Measurements from ENCODE around the gene BANP.
"Not testable (repeated sequence)": the region's sequence is repeated elsewhere in the genome, so short reads cannot be mapped to it uniquely, and the experiment has no call there.

The BANP gene

DNA sequence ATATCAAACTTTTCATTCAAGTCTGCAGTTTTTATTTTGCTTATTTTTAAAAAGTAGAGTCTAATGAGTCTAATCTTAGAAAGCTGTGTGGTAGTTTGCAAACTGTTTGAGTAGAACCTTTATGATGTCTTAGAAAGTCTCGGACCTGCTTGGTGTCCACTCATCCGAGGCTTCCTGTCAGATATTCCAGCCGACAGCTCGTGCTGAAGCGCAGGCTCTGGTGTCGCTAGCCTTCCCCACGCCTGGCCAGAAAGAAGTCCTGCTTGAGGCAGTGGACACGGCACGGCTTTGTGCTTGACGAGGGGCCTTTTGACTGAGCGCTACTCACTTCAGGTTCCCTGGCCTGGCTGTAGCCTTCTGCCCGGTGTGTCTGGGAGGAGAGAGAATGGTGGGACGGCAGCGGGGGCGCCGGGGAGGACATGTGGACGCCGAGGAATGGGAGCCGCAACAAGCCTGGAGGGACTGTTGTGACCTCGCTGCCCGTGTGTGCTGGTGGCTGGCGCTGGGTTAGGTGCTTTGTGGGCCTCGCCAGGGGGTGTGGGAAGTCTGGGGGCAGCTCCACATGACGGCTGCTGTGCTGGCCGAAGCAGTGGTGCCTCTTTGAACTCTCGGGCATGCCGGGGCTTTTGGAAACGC lies 33.5 kb downstream of the BANP start:
- no peak for DNase-seq (ENCODE audit: extremely low read depth, low read depth)
- no peak for TF ChIP-seq CTCF (IDR thresholded peaks at IDR 0.05; ENCODE audit: low read depth, low read length, missing control alignments)
- H3K4me3 ChIP-seq (replicated peaks; ENCODE audit: low read depth, low read length): no peak overlapping the region

GRCh38 chr16:87985493-87985892 lies 34.3 kb downstream of the BANP start:
- H3K4me3 ChIP-seq (replicated peaks; ENCODE audit: low read depth, low read length); DNase-seq (ENCODE audit: extremely low read depth, low read depth): not testable (repeated sequence)

DNA sequence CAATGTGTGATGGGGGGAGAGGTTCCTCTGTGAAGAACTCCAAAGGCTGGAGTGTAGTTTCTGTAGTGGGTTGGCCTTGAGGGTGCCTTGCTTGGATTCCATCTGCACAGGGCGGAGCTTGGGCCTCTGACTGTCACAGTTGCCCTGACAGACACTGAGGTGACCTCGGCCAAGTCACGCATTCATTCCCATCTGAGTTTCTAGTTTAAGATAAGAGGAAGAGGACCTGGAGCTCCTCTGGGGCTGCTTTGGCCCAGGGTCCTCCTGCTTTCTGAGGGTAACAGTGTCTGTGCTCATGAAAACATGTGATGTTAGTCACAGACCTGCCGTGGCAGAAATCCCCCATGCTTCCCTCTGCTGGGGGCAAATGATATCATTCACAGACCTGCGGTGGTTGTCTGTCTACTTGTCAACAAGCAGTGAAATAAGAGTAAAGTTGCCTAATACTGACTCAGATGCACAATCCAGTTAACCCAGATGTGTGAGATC lies 35.2 kb downstream of the BANP start:
- H3K4me3 ChIP-seq (replicated peaks; ENCODE audit: low read depth, low read length); DNase-seq (ENCODE audit: extremely low read depth, low read depth): not testable (repeated sequence)

GRCh38 chr16:87988596-87988995 lies 37.4 kb downstream of the BANP start:
- H3K4me3 ChIP-seq (replicated peaks; ENCODE audit: low read depth, low read length); DNase-seq (ENCODE audit: extremely low read depth, low read depth): not testable (repeated sequence)

DNA sequence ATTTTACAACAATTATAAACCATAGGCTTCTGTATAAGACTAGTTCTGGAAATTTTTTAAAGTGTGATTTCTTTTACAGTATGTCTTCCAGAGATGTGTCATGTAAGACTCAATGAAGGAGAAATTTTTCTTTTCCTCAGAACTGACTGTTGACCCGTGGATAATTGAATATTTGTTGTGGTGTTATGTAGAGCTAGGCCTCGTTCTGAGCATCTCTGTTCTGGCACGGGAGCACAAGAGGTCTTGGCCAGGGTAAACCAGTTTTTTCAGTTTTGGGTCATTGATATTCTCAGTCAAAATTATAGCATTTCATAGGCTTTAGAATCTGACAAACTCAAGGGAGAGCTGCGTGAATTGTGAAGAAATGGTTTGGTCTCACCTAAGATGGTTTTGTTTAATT lies 39.0 kb downstream of the BANP start:
- H3K4me3 ChIP-seq (replicated peaks; ENCODE audit: low read depth, low read length); DNase-seq (ENCODE audit: extremely low read depth, low read depth): not testable (repeated sequence)

DNA sequence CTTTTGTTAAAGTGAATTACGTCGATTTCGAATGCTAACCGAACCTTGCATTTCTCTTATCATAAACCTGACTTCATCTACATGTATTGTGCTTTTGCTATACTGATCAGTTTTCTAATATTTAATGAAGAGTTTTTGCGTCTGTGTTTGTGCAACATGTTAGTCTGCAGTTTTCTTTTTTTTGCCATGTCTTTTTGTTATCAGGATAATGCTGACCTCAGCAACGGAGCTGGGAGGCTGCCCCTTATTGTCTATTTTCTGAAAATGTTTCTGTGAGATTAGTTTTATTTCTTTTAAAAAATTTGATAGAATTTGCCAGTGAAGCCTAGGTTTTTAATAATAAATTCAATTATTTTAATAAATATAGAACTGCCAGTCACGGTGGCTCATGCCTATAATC lies 40.9 kb downstream of the BANP start:
- not testable (repeated sequence) for H3K4me3 ChIP-seq (replicated peaks; ENCODE audit: low read depth, low read length); DNase-seq (ENCODE audit: extremely low read depth, low read depth)

- no peak for TF ChIP-seq CTCF (IDR thresholded peaks at IDR 0.05; ENCODE audit: low read depth, low read length, missing control alignments)
- DNase-seq (ENCODE audit: extremely low read depth, low read depth): no peak
- H3K4me3 ChIP-seq (replicated peaks; ENCODE audit: low read depth, low read length): no peak overlapping the region
These were observed 42.7 kb downstream of the BANP start for GRCh38 chr16:87993901-87994300.

DNA sequence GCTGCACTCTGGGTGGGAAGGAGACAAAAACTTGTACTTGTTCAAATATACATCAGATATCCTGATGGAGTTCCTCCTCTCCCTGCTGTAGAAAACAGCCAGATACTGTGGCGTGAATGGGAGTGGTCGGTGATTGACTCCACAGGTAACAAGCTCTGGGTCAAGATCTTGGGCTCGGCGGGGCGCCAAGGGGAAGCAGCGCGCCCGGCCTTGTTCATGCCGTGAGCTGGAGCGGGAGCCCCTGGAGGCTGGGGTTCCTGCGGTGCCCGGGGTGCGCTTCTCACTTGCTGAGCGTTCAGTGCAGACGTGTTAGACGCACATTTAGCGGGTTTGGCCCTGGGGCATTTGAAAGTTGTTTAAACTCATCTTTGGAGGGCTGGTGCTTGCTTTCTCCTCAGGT lies 44.4 kb downstream of the BANP start:
- no peak for TF ChIP-seq CTCF (IDR thresholded peaks at IDR 0.05; ENCODE audit: low read depth, low read length, missing control alignments)
- no peak overlapping the region for H3K4me3 ChIP-seq (replicated peaks; ENCODE audit: low read depth, low read length)
- no peak for DNase-seq (ENCODE audit: extremely low read depth, low read depth)

- no peak for TF ChIP-seq CTCF (IDR thresholded peaks at IDR 0.05; ENCODE audit: low read depth, low read length, missing control alignments)
- no peak for DNase-seq (ENCODE audit: extremely low read depth, low read depth)
- H3K4me3 ChIP-seq (replicated peaks; ENCODE audit: low read depth, low read length): no peak overlapping the region
These were observed 46.0 kb downstream of the BANP start for GRCh38 chr16:87996962-87997880.

- not testable (repeated sequence) for DNase-seq (ENCODE audit: extremely low read depth, low read depth); H3K4me3 ChIP-seq (replicated peaks; ENCODE audit: low read depth, low read length)
These were observed 47.1 kb downstream of the BANP start for GRCh38 chr16:87998184-87998793.

- H3K4me3 ChIP-seq (replicated peaks; ENCODE audit: low read depth, low read length); DNase-seq (ENCODE audit: extremely low read depth, low read depth): not testable (repeated sequence)
These were observed 47.8 kb downstream of the BANP start for GRCh38 chr16:87998992-87999391.

Measured in HFF-Myc (cell line).